Lower leg skin (tissue), 4 donors: ENCODE data around the gene ARHGEF25. TPM values are rescaled to one million over a fixed set of nuclear protein-coding genes. Genes with fewer than 3 reads are reported as not detected.

Experiments
- DNase-seq, 2 donors: peaks; one replicate each; pipeline ENCODE4 v3.0.0-alpha.2; 2019; ENCODE audit warnings: low spot score in 2 of 2
- H3K4me3 ChIP-seq: fragments of 200-600 bp; sonication (generic); 2 replicates; pipeline ENCODE4 v1.5.1; 2017; ENCODE audit warnings: mild to moderate bottlenecking, low read depth; ENCODE audit not compliant: poor library complexity, severe bottlenecking
- CTCF ChIP-seq, 3 donors: fragments of 450-650 bp; IDR thresholded peaks; one replicate each; pipeline ENCODE4 v1.5.1; 2016; ENCODE audit warnings: antibody characterized with exemption in 3 of 3, mild to moderate bottlenecking in 3 of 3, moderate library complexity in 2 of 3
- POLR2A ChIP-seq, 2 donors: fragments of 450-650 bp; IDR thresholded peaks; one replicate each; pipeline ENCODE4 v1.6.1; 2016 to 2017; ENCODE audit warnings: antibody characterized with exemption in 2 of 2, mild to moderate bottlenecking in 1 of 2, moderate library complexity in 1 of 2
- WGBS, 2 donors: methylation state at CpG; one replicate each; pipeline ENCODE4 v1.1.5; 2018; 5-methylcytosine and 5-hydroxymethylcytosine counted together
- intact Hi-C: fragments of 100-400 bp; cut with DNase I; formaldehyde crosslinking; loops from one replicate; pipeline ENCODE4 v1.15.0; 2023; ENCODE audit warnings: low total_unique reads
- total RNA-seq, 4 donors: library from RNA; depleted of rRNA; stranded (reverse); fragments of >200 nt; gene quantifications; one replicate each; pipeline ENCODE4 v1.1.0, GENCODE V29; 2016

ARHGEF25 gene
- total RNA-seq, 4 donors from 2014 or later: 3.8 to 10.3 (median 6.9) TPM

GRCh38 chr12:57579011-57579410 is 32.2 kb upstream of the ARHGEF25 start:
- intact Hi-C loops: no loop called here
- no peak overlapping the region for H3K4me3 ChIP-seq
- no peak for TF ChIP-seq POLR2A (IDR thresholded peaks at IDR 0.05)
- TF ChIP-seq CTCF (IDR thresholded peaks at IDR 0.05): no peak
- DNase-seq: no peak
- WGBS, 2 donors: 83 to 85% methylated on average over 2 of the region's 2 CpGs

GRCh38 chr12:57579677-57580465 is 31.4 kb upstream of the ARHGEF25 start:
- WGBS, 2 donors: 88 to 90% methylated on average over 8 of the region's 8 CpGs
- TF ChIP-seq CTCF (IDR thresholded peaks at IDR 0.05) (no peak), POLR2A (IDR thresholded peaks at IDR 0.05) (no peak)
- no peak for DNase-seq
- intact Hi-C loops: loop anchor here (5.0 to 10.0 kb wide), 2 partner anchors 42 to 325 kb away; no protein-coding TSS in a partner anchor
- no peak overlapping the region for H3K4me3 ChIP-seq

GRCh38 chr12:57580466-57580795 is 30.8 kb upstream of the ARHGEF25 start:
- no peak overlapping the region for H3K4me3 ChIP-seq
- intact Hi-C loops: loop anchor here (5.0 to 10.0 kb wide), 2 partner anchors 42 to 324 kb away; no protein-coding TSS in a partner anchor
- TF ChIP-seq CTCF (IDR thresholded peaks at IDR 0.05): no peak
- TF ChIP-seq POLR2A (IDR thresholded peaks at IDR 0.05): no peak
- WGBS, 2 donors: 79 to 93% methylated on average over 4 of the region's 4 CpGs
- no peak for DNase-seq

GRCh38 chr12:57581802-57582201 is 29.4 kb upstream of the ARHGEF25 start:
- no peak overlapping the region for H3K4me3 ChIP-seq

GRCh38 chr12:57582440-57582839 is 28.8 kb upstream of the ARHGEF25 start:
- WGBS, 2 donors: 97% methylated on average over 1 of the region's 1 CpG
- intact Hi-C loops: loop anchor here (5.0 to 10.0 kb wide), 2 partner anchors 40 to 322 kb away; no protein-coding TSS in a partner anchor
- DNase-seq: no peak
- TF ChIP-seq CTCF (IDR thresholded peaks at IDR 0.05): no peak
- no peak for TF ChIP-seq POLR2A (IDR thresholded peaks at IDR 0.05)
- H3K4me3 ChIP-seq: no peak overlapping the region

More at GRCh38 chr12:57581802-57582201, 29.4 kb upstream of the ARHGEF25 start:
- 87 to 100% methylated on average over 1 of the region's 1 CpG for WGBS, 2 donors
- TF ChIP-seq CTCF (IDR thresholded peaks at IDR 0.05) (no peak), POLR2A (IDR thresholded peaks at IDR 0.05) (no peak)
- intact Hi-C loops: loop anchor here (5.0 to 10.0 kb wide), 2 partner anchors 40 to 323 kb away; no protein-coding TSS in a partner anchor
- DNase-seq: no peak
